ENCODE results near the gene PRMT2. TPM values are rescaled to one million over a fixed set of nuclear protein-coding genes. Genes with fewer than 3 reads are reported as not detected.

Gene PRMT2
- total RNA-seq, 1 experiment from 2014 or later, result 53.7 TPM

DNA sequence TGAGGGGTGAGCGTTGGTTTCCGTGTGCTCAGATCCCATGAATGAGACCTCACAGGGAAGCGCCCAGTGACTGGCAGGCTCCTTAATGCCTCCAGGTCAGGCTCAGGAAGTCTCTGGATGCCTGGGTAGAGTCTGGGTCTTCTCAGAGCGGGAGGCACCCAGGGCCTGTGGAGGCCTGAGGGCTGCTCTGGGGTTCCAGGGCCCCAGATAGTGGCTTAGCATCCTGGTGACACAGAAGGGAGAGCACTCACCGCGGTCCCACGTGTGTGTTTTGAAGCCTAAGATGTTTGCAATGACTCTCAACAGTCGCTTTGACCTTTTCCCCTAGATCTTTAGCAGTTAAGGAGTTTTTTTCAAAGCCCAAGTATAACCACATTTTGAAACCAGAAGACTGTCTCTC is 25.0 kb downstream of the PRMT2 start:
- POLR2A ChIA-PET, result no interaction called here
- no peak overlapping the region for H3K27ac Mint-ChIP-seq
- H3K4me1 Mint-ChIP-seq, result peaks cover 5% of the 10 kb centered on the region
- H3K9me3 Mint-ChIP-seq, result peaks cover 14% of the 10 kb centered on the region
- H3K27me3 Mint-ChIP-seq (ENCODE audit: low read depth), result no peaks in the 10 kb centered on the region
- no peak overlapping the region for H3K4me3 Mint-ChIP-seq
- TF ChIP-seq, protein P1, sequence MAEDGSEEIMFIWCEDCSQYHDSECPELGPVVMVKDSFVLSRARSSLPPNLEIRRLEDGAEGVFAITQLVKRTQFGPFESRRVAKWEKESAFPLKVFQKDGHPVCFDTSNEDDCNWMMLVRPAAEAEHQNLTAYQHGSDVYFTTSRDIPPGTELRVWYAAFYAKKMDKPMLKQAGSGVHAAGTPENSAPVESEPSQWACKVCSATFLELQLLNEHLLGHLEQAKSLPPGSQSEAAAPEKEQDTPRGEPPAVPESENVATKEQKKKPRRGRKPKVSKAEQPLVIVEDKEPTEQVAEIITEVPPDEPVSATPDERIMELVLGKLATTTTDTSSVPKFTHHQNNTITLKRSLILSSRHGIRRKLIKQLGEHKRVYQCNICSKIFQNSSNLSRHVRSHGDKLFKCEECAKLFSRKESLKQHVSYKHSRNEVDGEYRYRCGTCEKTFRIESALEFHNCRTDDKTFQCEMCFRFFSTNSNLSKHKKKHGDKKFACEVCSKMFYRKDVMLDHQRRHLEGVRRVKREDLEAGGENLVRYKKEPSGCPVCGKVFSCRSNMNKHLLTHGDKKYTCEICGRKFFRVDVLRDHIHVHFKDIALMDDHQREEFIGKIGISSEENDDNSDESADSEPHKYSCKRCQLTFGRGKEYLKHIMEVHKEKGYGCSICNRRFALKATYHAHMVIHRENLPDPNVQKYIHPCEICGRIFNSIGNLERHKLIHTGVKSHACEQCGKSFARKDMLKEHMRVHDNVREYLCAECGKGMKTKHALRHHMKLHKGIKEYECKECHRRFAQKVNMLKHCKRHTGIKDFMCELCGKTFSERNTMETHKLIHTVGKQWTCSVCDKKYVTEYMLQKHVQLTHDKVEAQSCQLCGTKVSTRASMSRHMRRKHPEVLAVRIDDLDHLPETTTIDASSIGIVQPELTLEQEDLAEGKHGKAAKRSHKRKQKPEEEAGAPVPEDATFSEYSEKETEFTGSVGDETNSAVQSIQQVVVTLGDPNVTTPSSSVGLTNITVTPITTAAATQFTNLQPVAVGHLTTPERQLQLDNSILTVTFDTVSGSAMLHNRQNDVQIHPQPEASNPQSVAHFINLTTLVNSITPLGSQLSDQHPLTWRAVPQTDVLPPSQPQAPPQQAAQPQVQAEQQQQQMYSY (CRISPR knock-in tag; IDR thresholded peaks at IDR 0.05), result no peak
- TF ChIP-seq, protein P2, sequence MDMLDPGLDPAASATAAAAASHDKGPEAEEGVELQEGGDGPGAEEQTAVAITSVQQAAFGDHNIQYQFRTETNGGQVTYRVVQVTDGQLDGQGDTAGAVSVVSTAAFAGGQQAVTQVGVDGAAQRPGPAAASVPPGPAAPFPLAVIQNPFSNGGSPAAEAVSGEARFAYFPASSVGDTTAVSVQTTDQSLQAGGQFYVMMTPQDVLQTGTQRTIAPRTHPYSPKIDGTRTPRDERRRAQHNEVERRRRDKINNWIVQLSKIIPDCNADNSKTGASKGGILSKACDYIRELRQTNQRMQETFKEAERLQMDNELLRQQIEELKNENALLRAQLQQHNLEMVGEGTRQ (CRISPR knock-in tag; IDR thresholded peaks at IDR 0.05), result no peak
- TF ChIP-seq OVOL2 (CRISPR knock-in tag; IDR thresholded peaks at IDR 0.05; ENCODE audit: borderline replicate concordance), result no peak
- no peak for TF ChIP-seq ZNF416 (CRISPR knock-in tag; IDR thresholded peaks at IDR 0.05)
- TF ChIP-seq KAT7 (CRISPR knock-in tag; IDR thresholded peaks at IDR 0.05; ENCODE audit: borderline replicate concordance), result no peak
- TF ChIP-seq, protein P3, sequence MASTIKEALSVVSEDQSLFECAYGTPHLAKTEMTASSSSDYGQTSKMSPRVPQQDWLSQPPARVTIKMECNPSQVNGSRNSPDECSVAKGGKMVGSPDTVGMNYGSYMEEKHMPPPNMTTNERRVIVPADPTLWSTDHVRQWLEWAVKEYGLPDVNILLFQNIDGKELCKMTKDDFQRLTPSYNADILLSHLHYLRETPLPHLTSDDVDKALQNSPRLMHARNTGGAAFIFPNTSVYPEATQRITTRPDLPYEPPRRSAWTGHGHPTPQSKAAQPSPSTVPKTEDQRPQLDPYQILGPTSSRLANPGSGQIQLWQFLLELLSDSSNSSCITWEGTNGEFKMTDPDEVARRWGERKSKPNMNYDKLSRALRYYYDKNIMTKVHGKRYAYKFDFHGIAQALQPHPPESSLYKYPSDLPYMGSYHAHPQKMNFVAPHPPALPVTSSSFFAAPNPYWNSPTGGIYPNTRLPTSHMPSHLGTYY (CRISPR knock-in tag; IDR thresholded peaks at IDR 0.05), result no peak
- no peak for TF ChIP-seq GABPB1 (CRISPR knock-in tag; IDR thresholded peaks at IDR 0.05)
- no peak for TF ChIP-seq ZNF423 (CRISPR knock-in tag; IDR thresholded peaks at IDR 0.05)
- TF ChIP-seq FOXK1 (CRISPR knock-in tag; IDR thresholded peaks at IDR 0.05), result no peak
- no peak for DNase-seq (ENCODE audit: low spot score)
- no peak for ATAC-seq
- H3K36me3 Mint-ChIP-seq, result peaks cover 25% of the 10 kb centered on the region
- CTCF ChIA-PET, result no interaction called here

GRCh38 chr21:46661211-46661625 is 25.7 kb downstream of the PRMT2 start:
- ATAC-seq (peak; percentile 86), DNase-seq (ENCODE audit: low spot score) (peak; percentile 74)
- Mint-ChIP-seq H3K9me3 (peaks cover 7% of the 10 kb centered on the region), H3K4me1 (peaks cover 5% of the 10 kb centered on the region), H3K27me3 (ENCODE audit: low read depth) (peaks cover 4% of the 10 kb centered on the region; the same call in 1 of the 2 replicates), H3K4me3 (peak overlapping the region; percentile 60), H3K36me3 (peaks cover 20% of the 10 kb centered on the region), H3K27ac (no peak overlapping the region)
- POLR2A ChIA-PET, result no interaction called here
- CTCF ChIA-PET, result interaction anchor here (0.7 to 1.7 kb wide), 6 partner anchors 18 to 250 kb away, joined by 3 to 6 read pairs (median 3); partner anchors contain the start of gene PRMT2
- no peak for TF ChIP-seq ZNF263 (CRISPR knock-in tag; IDR thresholded peaks at IDR 0.05; ENCODE audit: low read depth)
- no peak for TF ChIP-seq NFYB (CRISPR knock-in tag; conservative IDR thresholded peaks at IDR 0.05; ENCODE audit: low read depth)
- no peak for TF ChIP-seq ZNF396 (CRISPR knock-in tag; IDR thresholded peaks at IDR 0.05; ENCODE audit: borderline replicate concordance)
- TF ChIP-seq, protein P4, sequence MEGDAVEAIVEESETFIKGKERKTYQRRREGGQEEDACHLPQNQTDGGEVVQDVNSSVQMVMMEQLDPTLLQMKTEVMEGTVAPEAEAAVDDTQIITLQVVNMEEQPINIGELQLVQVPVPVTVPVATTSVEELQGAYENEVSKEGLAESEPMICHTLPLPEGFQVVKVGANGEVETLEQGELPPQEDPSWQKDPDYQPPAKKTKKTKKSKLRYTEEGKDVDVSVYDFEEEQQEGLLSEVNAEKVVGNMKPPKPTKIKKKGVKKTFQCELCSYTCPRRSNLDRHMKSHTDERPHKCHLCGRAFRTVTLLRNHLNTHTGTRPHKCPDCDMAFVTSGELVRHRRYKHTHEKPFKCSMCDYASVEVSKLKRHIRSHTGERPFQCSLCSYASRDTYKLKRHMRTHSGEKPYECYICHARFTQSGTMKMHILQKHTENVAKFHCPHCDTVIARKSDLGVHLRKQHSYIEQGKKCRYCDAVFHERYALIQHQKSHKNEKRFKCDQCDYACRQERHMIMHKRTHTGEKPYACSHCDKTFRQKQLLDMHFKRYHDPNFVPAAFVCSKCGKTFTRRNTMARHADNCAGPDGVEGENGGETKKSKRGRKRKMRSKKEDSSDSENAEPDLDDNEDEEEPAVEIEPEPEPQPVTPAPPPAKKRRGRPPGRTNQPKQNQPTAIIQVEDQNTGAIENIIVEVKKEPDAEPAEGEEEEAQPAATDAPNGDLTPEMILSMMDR (IDR thresholded peaks at IDR 0.05), result peak; percentile 89

- H3K36me3 Mint-ChIP-seq, result peaks cover 14% of the 10 kb centered on the region
- POLR2A ChIA-PET, result no interaction called here
These were observed 26.3 kb downstream of the PRMT2 start for GRCh38 chr21:46661642-46662366.

More at GRCh38 chr21:46661642-46662366, 26.3 kb downstream of the PRMT2 start:
- ATAC-seq (peak; percentile 26), DNase-seq (ENCODE audit: low spot score) (no peak)
- TF ChIP-seq MLX (CRISPR knock-in tag; IDR thresholded peaks at IDR 0.05) (no peak), HMGA2 (CRISPR knock-in tag; IDR thresholded peaks at IDR 0.05) (no peak), JUN (CRISPR knock-in tag; IDR thresholded peaks at IDR 0.05) (no peak), MYBL2 (CRISPR knock-in tag; IDR thresholded peaks at IDR 0.05) (no peak), ETV6 (CRISPR knock-in tag; IDR thresholded peaks at IDR 0.05) (no peak), ZMAT4 (CRISPR knock-in tag; IDR thresholded peaks at IDR 0.05) (no peak), ZNF416 (CRISPR knock-in tag; IDR thresholded peaks at IDR 0.05) (no peak), TEAD1 (CRISPR knock-in tag; IDR thresholded peaks at IDR 0.05) (no peak)
- TF ChIP-seq, protein P5, sequence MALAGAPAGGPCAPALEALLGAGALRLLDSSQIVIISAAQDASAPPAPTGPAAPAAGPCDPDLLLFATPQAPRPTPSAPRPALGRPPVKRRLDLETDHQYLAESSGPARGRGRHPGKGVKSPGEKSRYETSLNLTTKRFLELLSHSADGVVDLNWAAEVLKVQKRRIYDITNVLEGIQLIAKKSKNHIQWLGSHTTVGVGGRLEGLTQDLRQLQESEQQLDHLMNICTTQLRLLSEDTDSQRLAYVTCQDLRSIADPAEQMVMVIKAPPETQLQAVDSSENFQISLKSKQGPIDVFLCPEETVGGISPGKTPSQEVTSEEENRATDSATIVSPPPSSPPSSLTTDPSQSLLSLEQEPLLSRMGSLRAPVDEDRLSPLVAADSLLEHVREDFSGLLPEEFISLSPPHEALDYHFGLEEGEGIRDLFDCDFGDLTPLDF (CRISPR knock-in tag; IDR thresholded peaks at IDR 0.05), result no peak
- Mint-ChIP-seq H3K27ac (no peak overlapping the region), H3K4me3 (peak overlapping the region; percentile 60), H3K9me3 (peaks cover 1% of the 10 kb centered on the region), H3K4me1 (peaks cover 5% of the 10 kb centered on the region), H3K27me3 (ENCODE audit: low read depth) (peaks cover 7% of the 10 kb centered on the region)
- CTCF ChIA-PET, result interaction anchor here (0.6 to 1.7 kb wide), 7 partner anchors 17 to 250 kb away, joined by 3 to 6 read pairs (median 3); partner anchors contain the start of gene PRMT2
